ENCODE results near the gene NATD1.
"Not testable (repeated sequence)": the region's sequence is repeated elsewhere in the genome, so short reads cannot be mapped to it uniquely, and the experiment has no call there.

The NATD1 gene

GRCh38 chr17:21214015-21214776, 39.0 kb downstream of the NATD1 start, which contains the start of gene TMEM11:
TSS of gene TMEM11 (minus strand) at chr17:21214161. CDS start at chr17:21214152, 9 bp downstream.
- peak; percentile 97 for DNase-seq

GRCh38 chr17:21213638-21214014, 39.6 kb downstream of the NATD1 start:
- DNase-seq = no peak

DNA sequence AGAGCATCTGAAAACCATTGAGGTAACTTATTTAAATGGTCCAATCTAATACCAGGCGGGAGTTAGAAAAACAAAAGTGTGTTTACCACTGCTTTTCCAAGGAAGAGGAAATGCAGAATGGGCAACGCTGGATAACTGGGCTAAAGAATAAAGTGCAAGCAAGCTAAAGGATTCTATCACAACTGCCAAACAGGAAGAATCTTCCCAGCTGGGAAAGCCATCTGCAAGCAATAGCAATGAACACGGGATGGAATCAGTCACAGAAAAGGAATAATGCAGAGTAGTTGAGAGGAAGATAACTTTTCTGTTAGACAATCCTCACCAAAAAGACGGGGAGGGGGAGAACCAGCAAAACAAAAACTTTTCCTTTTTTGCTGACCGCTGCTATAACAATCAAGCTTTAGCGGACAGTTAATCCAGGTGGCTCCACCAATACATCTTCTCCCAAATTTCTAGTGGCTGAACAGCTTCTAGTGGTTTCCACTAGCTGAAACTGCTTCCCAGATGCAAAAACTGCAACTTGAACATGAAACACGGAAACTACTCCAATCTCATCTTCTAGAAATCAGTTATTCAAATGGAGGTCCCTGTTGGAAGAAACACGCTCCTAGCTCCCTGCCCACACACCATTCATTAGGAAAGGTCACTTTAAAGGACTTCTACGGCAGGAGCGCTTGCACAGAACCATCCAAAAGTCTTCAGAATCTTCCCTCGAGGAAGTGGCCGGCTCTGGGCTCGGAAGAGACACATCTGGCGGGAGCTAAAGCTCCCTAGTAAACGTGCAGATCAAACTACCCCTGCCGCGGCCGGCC, 40.2 kb downstream of the NATD1 start:
- DNase-seq = no peak

DNA sequence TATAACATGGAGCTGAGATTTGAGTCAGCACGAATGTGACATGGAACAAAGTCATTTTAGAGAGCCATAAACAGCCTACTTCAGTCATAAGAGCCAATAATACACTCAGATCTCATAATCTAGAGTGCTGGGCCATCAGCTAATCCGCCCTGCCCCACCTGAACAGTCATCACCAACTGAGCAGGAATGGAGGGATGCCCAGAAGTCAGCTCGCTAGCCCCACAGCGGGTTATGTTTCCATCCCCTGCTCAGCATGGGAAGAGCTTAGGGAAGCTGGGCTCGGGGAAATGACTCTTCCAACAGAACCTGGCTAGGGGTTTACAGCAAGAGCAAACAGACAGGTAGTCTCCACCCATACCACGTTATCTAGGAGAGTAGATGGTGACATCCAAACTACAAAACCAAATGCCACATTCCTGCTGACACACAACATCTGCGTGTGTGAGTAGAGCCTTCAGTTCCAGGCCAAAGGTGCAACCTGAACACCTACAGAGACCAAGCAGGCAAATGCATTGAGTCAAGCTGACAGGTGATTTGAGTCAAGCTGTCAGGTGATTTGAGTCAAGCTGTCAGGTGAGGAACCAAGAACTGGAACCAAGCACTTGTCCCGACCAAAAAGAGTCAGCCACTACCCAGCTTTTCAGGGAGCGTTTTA, 41.3 kb downstream of the NATD1 start:
- DNase-seq = no peak

- DNase-seq = no peak
Measured at GRCh38 chr17:21210411-21211076, 42.7 kb downstream of the NATD1 start.

DNA sequence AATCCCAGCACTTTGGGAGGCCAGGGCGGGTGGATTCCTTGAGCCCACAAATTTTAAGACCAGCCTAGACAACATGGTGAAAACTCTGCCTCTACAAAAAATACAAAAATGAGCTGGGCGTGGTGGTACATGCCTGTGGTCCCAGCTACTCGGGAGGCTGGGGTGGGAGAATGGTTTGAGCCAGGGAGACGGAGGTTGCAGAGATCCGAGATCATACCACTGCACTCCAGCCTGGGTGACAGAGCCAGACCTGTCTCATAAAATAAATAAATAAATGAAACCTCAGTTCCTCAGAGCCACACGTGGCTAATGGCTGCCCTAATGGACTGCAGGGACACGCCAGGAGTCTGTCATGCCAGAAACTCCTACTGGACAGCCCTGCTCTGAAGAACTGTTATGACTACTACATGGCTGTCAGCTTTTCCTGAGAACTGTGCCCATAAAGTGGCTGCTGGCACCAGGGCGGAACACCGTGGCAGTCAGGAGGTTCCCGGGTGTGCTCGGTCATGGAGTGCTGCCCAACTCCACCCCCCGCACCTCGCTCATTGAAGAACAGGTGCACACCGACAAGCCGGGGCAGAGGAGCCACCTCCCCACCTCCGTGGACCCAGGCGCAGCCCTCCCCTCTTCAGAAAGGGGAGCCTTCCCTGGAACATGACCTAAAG, 43.6 kb downstream of the NATD1 start:
- DNase-seq = no peak

GRCh38 chr17:21208352-21208751, 44.9 kb downstream of the NATD1 start:
- DNase-seq = no peak

GRCh38 chr17:21204935-21205334, 48.3 kb downstream of the NATD1 start:
- DNase-seq = no peak

- DNase-seq = no peak
Measured at GRCh38 chr17:21202512-21202911, 50.7 kb downstream of the NATD1 start.

GRCh38 chr17:21201874-21202273, 51.3 kb downstream of the NATD1 start:
- DNase-seq = no peak

GRCh38 chr17:21201298-21201595, 52.0 kb downstream of the NATD1 start:
- no peak for DNase-seq

- no peak for DNase-seq
Measured at GRCh38 chr17:21200590-21201297, 52.5 kb downstream of the NATD1 start.

GRCh38 chr17:21199856-21200255, 53.4 kb downstream of the NATD1 start:
- no peak for DNase-seq

DNA sequence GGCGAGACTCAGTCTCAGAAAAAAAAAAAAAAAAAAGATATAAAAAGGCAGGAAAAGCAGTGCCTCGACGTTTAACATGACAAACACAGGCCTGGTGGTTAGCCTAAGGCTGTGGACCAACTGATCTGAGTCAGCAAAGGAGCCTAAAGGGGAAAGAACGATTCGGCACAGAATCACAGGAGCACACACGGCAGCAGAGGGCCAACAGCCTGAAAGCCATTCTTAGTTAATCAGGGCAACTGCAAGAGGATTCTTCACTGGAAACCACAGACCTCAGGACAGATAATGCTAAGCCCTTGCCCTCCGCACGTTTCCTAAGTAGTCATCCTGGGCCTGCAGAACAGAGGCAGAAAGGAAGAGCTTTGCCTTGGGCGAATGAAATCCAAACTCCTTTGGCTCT, 53.9 kb downstream of the NATD1 start:
- DNase-seq = no peak

- DNase-seq = no peak
Measured at GRCh38 chr17:21198411-21198810, 54.8 kb downstream of the NATD1 start.

- DNase-seq = no peak
Measured at GRCh38 chr17:21196126-21196525, 57.1 kb downstream of the NATD1 start.

- DNase-seq = peak; percentile 87
Measured at GRCh38 chr17:21194703-21195102, 58.5 kb downstream of the NATD1 start.

DNA sequence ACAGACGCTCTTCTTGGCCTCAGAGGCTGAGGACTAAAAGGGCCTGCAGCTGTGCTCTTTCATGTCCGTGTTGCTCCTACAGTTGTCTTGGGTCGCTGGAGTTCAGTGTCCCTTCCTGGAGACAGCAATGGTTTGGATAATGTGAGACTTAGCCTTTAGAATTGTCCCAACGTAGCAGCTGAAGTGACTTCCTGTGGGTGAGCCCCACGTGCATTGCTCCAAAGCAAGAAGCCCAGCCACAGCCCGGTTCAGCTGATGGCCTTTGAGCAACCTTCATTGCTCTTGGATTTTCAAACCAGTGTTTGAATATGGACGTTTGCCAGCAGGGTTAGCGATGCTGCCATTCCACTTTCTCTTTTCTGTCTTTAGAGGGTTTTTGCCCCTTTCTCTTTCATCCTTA, 59.0 kb downstream of the NATD1 start:
- peak; percentile 39 for DNase-seq

DNA sequence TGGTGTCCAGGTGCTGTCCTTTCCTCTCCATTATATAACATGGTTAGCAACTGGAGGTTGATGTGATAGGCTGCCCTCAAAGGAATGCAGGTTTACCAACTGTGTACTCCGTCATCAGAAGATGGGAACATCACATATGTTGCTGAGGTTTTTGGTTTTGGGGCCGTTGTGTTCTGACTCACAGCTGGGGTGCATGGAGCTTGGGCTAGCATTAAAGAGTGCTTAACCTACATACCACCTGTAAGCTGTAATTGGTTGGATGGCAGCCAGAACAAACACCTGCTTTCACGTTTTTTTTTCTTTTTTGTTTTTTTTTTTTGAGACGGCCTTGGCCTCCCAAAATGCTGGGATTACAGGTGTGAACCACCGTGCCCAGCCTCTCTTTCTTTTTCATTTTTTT, 60.2 kb downstream of the NATD1 start:
- DNase-seq = no peak

- not testable (repeated sequence) for DNase-seq
Measured at GRCh38 chr17:21192414-21192813, 60.8 kb downstream of the NATD1 start.

DNA sequence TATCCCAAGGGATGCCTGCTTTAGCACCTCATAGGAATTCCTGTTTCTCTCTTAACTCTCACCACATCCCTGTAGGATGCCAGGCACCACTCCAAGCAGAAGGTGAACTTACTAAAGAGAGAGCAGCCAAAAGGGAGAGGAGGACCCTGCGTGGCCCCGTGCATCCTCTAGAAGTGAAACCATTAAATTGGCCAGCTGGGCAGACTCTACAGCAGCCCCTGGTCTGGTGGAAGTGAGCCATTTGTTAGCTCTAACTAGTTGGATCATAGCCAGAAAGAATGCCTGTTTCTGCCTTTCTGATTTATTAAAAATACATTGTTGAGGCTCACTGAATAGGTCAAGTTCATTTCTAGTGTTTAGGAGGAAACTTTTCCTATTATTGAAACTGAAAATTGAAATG, 61.5 kb downstream of the NATD1 start:
- no peak for DNase-seq

GRCh38 chr17:21190078-21190477, 63.1 kb downstream of the NATD1 start:
- DNase-seq = no peak
